Keratinocyte (primary cell): ENCODE results near the gene THSD7B.

ENCODE experiments used
- CTCF ChIP-seq, 3 experiments: IDR thresholded peaks in 1 of 3; conservative IDR thresholded peaks in 1 of 3; optimal IDR thresholded peaks in 1 of 3; 2 replicates in 2 of 3; 3 replicates in 1 of 3; pipeline versions ENCODE3 to v1.5.1; 2011; ENCODE audit warnings: low read length in 3 of 3, mild to moderate bottlenecking in 3 of 3, moderate library complexity in 2 of 3, control low read depth in 1 of 3, inconsistent platforms in 1 of 3; ENCODE audit not compliant: insufficient read depth in 2 of 3; ENCODE audit errors: extremely low read depth in 1 of 3
- EZH2 ChIP-seq: IDR thresholded peaks from one replicate; pipeline ENCODE4 v1.6.1; 2012; ENCODE audit warnings: inconsistent platforms, mild to moderate bottlenecking, low read length, moderate library complexity

DNA sequence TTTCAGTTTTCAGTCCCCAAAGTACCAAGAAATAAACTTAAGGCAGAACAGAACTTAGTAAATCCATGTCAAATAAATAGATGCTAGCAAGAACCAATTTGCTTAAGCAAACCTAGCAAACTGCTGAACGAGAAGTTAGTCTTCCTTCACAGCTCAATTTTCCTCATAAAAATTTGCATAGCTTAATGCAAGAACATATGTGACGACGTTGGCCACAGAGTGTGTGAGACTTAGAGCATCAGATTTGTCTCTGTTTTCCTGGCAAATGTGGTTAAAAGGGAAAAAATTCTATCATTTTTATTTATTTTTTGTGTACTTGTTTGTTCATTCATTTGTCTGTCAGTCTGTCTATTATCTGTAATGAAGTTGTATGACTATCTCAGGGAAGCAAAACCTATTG, 485.7 kb downstream of the THSD7B start:
- no peak for TF ChIP-seq EZH2
- no peak for TF ChIP-seq CTCF (optimal IDR thresholded peaks at IDR 0.05 in 1 of 3, IDR thresholded peaks at IDR 0.05 in 1 of 3, conservative IDR thresholded peaks at IDR 0.05 in 1 of 3; ENCODE audit: extremely low read depth in 1 of 3, insufficient read depth in 2 of 3, low read length in 3 of 3)
